GM21723 (cell line): ENCODE data around the gene DMRTC2.

ENCODE experiments used
- ATAC-seq: cut with Tn5 transposase; IDR thresholded peaks from one replicate; pipeline ENCODE4 v1.9.1; 2021; ENCODE audit warnings: mild to moderate bottlenecking, moderate library complexity; ENCODE audit not compliant: unreplicated experiment

DMRTC2 gene

GRCh38 chr19:41887711-41888382, 43.0 kb downstream of the DMRTC2 start:
- ATAC-seq: no peak

DNA sequence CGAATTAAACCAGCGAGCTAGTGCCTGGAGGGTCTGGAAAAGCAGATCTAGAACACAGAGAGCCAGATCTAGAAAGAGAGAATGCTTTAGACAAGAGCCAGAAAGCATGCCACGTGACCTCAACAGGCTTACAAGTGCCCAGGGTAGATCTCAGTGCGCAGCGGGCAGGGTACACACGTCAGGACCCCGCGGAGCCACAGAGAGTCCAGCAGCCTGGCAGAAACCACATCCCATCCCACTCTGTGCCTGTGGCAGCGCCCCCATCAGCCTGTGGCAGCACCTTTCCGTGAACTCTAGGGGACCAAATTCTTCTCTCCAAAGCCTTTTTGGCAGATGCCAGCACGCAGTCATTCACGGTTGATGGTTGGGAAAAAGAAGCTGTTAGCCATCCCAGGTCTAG, 44.1 kb downstream of the DMRTC2 start:
- ATAC-seq: no peak

- ATAC-seq: no peak
Measured at GRCh38 chr19:41889896-41890295, 45.1 kb downstream of the DMRTC2 start.

DNA sequence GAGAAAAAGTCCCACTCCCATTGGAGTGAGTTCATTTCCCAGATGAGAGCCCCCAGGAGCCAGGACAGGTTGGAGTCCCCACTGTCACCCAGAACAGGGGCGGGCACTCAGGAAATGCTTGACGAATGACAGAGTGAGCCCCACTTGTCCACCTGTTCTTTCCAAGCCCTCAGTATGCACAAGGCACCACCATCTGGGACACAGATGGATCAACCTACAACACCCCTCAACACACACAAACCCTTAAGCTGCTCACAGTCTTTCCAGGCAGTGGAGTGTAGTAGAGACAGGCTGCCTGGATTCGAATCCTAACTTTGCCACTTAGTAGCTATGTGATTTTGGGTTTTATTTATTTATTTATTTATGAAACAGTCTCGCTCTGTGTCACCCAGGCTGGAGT, 46.1 kb downstream of the DMRTC2 start:
- ATAC-seq: no peak

DNA sequence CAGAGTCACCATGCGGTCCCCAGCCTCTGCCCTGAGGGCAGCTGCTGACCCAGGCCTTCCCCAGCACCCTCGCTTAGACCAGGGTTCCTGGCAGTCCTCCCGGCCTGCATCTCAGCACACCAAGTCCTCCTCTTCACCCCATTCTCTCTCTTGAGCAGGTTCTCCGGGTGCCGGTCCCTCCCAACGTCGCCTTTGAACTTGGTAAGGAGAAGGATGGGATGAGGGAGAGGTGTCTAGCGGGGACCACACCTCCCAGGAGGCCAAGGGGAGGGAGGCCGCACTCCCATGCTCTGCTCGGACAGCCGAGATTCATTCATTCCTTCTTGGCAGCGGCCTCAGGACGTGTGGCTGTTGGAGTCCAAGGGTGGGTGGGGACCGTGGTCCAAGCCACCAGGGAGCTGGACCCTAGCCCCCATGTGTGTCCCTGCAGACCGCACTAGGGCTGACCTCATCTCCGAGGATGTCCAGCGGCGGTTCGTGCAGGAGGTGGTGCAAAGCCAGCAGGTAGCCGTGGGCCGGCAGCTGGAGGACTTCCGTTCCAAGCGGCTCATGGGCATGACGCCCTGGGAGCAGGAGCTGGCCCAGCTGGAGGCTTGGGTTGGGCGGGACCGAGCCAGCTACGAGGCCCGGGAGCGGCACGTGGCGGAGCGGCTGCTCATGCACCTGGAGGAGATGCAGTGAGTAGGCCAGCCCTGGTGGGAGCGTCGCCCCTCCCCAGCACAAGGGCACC, 47.5 kb downstream of the DMRTC2 start:
- no peak for ATAC-seq

DNA sequence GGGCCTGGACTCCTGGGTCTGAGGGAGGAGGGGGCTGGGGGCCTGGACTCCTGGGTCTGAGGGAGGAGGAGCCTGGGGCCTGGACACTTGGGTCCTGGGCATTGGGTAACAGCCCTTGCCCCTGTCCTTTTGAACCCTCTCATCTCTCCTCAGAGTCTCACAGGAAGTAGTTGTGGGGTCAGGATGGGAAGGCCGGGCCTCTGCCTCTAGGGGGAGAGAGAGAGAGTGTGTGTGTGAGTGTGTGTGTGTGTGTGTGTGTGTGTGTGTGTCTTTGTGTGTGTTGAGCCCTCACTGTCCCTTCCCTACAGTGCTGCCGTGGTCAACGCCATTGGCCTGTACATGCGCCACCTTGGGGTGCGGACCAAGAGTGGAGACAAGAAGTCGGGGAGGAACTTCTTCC, 49.1 kb downstream of the DMRTC2 start:
- no peak for ATAC-seq

GRCh38 chr19:41894350-41894749, 49.5 kb downstream of the DMRTC2 start:
- ATAC-seq: no peak

DNA sequence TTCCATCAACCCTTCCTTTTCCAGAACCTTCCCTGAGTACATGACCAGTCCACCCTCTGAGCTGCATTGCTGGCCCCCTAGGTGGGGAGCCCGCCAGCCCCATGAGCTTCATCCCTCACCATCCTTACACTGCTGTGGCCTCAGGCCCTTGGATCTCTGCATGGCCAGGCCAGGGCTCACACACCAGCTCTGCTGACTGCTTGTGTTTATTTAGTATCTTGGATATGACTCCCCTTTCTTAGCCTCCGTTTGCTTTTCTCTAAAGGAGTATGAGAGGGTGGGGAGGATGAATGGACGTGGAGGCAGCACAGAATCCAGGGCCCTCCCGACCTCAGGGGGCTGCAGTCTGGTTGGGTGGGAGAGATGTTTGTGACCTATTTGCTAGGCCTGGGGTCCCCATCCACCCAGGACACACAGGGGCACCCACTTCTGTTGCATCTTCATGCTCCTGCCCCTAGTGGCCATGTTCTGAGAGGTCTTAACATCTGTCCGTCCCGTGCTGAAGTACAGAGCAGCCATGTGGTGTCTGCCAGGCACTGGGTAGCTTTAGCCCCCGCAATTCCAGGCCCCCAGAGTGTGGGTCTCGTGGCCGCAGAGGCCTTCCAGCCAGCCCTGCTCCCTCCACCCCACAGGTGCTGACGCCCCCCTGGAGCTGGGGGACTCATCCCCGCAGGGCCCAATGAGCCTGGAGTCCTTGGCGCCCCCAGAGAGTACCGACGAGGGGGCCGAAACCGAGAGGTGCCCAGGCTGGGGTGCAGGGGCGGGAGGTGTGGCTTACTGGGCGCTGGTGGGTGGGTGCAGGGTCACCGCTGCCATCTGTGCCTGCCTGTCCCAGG, 51.1 kb downstream of the DMRTC2 start:
- no peak for ATAC-seq

- ATAC-seq: no peak
Measured at GRCh38 chr19:41896581-41896942, 51.7 kb downstream of the DMRTC2 start.

GRCh38 chr19:41897181-41897580, 52.3 kb downstream of the DMRTC2 start:
- ATAC-seq: no peak

GRCh38 chr19:41897820-41898219, 53.0 kb downstream of the DMRTC2 start:
- ATAC-seq: no peak

- ATAC-seq: no peak
Measured at GRCh38 chr19:41898235-41898634, 53.4 kb downstream of the DMRTC2 start.
